GM19397 (cell line): Measurements from ENCODE around the gene USP6NL.
A peak's percentile ranks its signal among the peaks of the same experiment; 100 is the strongest.

ENCODE experiments used
- ATAC-seq: cut with Tn5 transposase; IDR thresholded peaks from one replicate; pipeline ENCODE4 v1.9.1; 2021; ENCODE audit warnings: mild to moderate bottlenecking, moderate library complexity; ENCODE audit not compliant: unreplicated experiment

The USP6NL gene

GRCh38 chr10:11594589-11595394 is 16.7 kb downstream of the USP6NL start:
- no peak for ATAC-seq

- ATAC-seq: no peak
These were observed 17.8 kb downstream of the USP6NL start for GRCh38 chr10:11593612-11594011.

- no peak for ATAC-seq
These were observed 21.7 kb downstream of the USP6NL start for GRCh38 chr10:11589738-11590137.

- ATAC-seq: no peak
These were observed 22.4 kb downstream of the USP6NL start for GRCh38 chr10:11588873-11589574.

- no peak for ATAC-seq
These were observed 23.7 kb downstream of the USP6NL start for GRCh38 chr10:11587722-11588259.

GRCh38 chr10:11586170-11586569 is 25.3 kb downstream of the USP6NL start:
- ATAC-seq: no peak

- ATAC-seq: no peak
These were observed 30.2 kb downstream of the USP6NL start for GRCh38 chr10:11581213-11581612.

GRCh38 chr10:11579885-11580284 is 31.6 kb downstream of the USP6NL start:
- no peak for ATAC-seq

GRCh38 chr10:11578802-11579255 is 32.6 kb downstream of the USP6NL start:
- ATAC-seq: peak; percentile 53

GRCh38 chr10:11576092-11576809 is 35.2 kb downstream of the USP6NL start:
- ATAC-seq: no peak

- no peak for ATAC-seq
These were observed 38.0 kb downstream of the USP6NL start for GRCh38 chr10:11573497-11573896.

- no peak for ATAC-seq
These were observed 40.7 kb downstream of the USP6NL start for GRCh38 chr10:11570751-11571150.

- ATAC-seq: no peak
These were observed 42.0 kb downstream of the USP6NL start for GRCh38 chr10:11569471-11569870.

- no peak for ATAC-seq
These were observed 42.9 kb downstream of the USP6NL start for GRCh38 chr10:11568578-11568977.

- ATAC-seq: no peak
These were observed 46.7 kb downstream of the USP6NL start for GRCh38 chr10:11564741-11565140.

- no peak for ATAC-seq
These were observed 47.5 kb downstream of the USP6NL start for GRCh38 chr10:11563936-11564335.

GRCh38 chr10:11562888-11563287 is 48.6 kb downstream of the USP6NL start:
- no peak for ATAC-seq

- ATAC-seq: peak; percentile 77
These were observed 51.3 kb downstream of the USP6NL start for GRCh38 chr10:11560076-11560709.

- ATAC-seq: no peak
These were observed 53.5 kb downstream of the USP6NL start for GRCh38 chr10:11557967-11558366.

- no peak for ATAC-seq
These were observed 53.9 kb downstream of the USP6NL start for GRCh38 chr10:11557513-11557912.

GRCh38 chr10:11555556-11555955 is 55.9 kb downstream of the USP6NL start:
- no peak for ATAC-seq
